Activated naive CD4-positive, alpha-beta T cell treated with anti-CD3 and anti-CD28 coated beads, Interleukin-2, amount 50 U/mL, for 16 hours (primary cell): Measurements from ENCODE around the gene BCHE.
"Not testable (repeated sequence)": the region's sequence is repeated elsewhere in the genome, so short reads cannot be mapped to it uniquely, and the experiment has no call there.

Source experiments
- DNase-seq: peaks from one replicate; pipeline ENCODE4 v3.0.0-alpha.2; 2020

BCHE gene

GRCh38 chr3:165815682-165816081 is 21.5 kb downstream of the BCHE start:
- DNase-seq = no peak

- no peak for DNase-seq
Measured at GRCh38 chr3:165814380-165814779, 22.8 kb downstream of the BCHE start.

- not testable (repeated sequence) for DNase-seq
Measured at GRCh38 chr3:165807937-165808336, 29.3 kb downstream of the BCHE start.

- DNase-seq = no peak
Measured at GRCh38 chr3:165805946-165806561, 31.2 kb downstream of the BCHE start.

GRCh38 chr3:165803471-165803870 is 33.8 kb downstream of the BCHE start:
- no peak for DNase-seq

GRCh38 chr3:165800970-165801369 is 36.3 kb downstream of the BCHE start:
- no peak for DNase-seq

GRCh38 chr3:165799026-165799425 is 38.2 kb downstream of the BCHE start:
- no peak for DNase-seq

GRCh38 chr3:165797551-165797950 is 39.7 kb downstream of the BCHE start:
- DNase-seq = no peak

- DNase-seq = no peak
Measured at GRCh38 chr3:165796701-165797100, 40.5 kb downstream of the BCHE start.

- DNase-seq = no peak
Measured at GRCh38 chr3:165788531-165788930, 48.7 kb downstream of the BCHE start.

- no peak for DNase-seq
Measured at GRCh38 chr3:165786013-165786412, 51.2 kb downstream of the BCHE start.

GRCh38 chr3:165784337-165784736 is 52.9 kb downstream of the BCHE start:
- DNase-seq = no peak

- no peak for DNase-seq
Measured at GRCh38 chr3:165783383-165783782, 53.8 kb downstream of the BCHE start.

- no peak for DNase-seq
Measured at GRCh38 chr3:165778891-165779290, 58.3 kb downstream of the BCHE start.

GRCh38 chr3:165778456-165778855 is 58.8 kb downstream of the BCHE start:
- DNase-seq = no peak

- DNase-seq = no peak
Measured at GRCh38 chr3:165775824-165776223, 61.4 kb downstream of the BCHE start.

- no peak for DNase-seq
Measured at GRCh38 chr3:165770781-165771180, 66.4 kb downstream of the BCHE start.

- DNase-seq = no peak
Measured at GRCh38 chr3:165768680-165769079, 68.5 kb downstream of the BCHE start.

GRCh38 chr3:165759041-165759440 is 78.2 kb downstream of the BCHE start:
- no peak for DNase-seq

GRCh38 chr3:165755571-165755970 is 81.7 kb downstream of the BCHE start:
- DNase-seq = no peak

- DNase-seq = no peak
Measured at GRCh38 chr3:165754219-165755007, 82.8 kb downstream of the BCHE start.

GRCh38 chr3:165753560-165753959 is 83.7 kb downstream of the BCHE start:
- no peak for DNase-seq

- DNase-seq = no peak
Measured at GRCh38 chr3:165751637-165752036, 85.6 kb downstream of the BCHE start.

- no peak for DNase-seq
Measured at GRCh38 chr3:165749821-165750220, 87.4 kb downstream of the BCHE start.

GRCh38 chr3:165749241-165749640 is 88.0 kb downstream of the BCHE start:
- no peak for DNase-seq
